CD4-positive, alpha-beta T cell treated with Interleukin-1 beta for 1 hour (primary cell): ENCODE results near the gene SSRP1.
"Not testable (repeated sequence)": the region's sequence is repeated elsewhere in the genome, so short reads cannot be mapped to it uniquely, and the experiment has no call there.

ENCODE experiments used
- DNase-seq, 2 donors: peaks; one replicate each; pipeline ENCODE4 v3.0.0-alpha.2; 2020 to 2022

Gene SSRP1, protein sequence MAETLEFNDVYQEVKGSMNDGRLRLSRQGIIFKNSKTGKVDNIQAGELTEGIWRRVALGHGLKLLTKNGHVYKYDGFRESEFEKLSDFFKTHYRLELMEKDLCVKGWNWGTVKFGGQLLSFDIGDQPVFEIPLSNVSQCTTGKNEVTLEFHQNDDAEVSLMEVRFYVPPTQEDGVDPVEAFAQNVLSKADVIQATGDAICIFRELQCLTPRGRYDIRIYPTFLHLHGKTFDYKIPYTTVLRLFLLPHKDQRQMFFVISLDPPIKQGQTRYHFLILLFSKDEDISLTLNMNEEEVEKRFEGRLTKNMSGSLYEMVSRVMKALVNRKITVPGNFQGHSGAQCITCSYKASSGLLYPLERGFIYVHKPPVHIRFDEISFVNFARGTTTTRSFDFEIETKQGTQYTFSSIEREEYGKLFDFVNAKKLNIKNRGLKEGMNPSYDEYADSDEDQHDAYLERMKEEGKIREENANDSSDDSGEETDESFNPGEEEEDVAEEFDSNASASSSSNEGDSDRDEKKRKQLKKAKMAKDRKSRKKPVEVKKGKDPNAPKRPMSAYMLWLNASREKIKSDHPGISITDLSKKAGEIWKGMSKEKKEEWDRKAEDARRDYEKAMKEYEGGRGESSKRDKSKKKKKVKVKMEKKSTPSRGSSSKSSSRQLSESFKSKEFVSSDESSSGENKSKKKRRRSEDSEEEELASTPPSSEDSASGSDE

DNA sequence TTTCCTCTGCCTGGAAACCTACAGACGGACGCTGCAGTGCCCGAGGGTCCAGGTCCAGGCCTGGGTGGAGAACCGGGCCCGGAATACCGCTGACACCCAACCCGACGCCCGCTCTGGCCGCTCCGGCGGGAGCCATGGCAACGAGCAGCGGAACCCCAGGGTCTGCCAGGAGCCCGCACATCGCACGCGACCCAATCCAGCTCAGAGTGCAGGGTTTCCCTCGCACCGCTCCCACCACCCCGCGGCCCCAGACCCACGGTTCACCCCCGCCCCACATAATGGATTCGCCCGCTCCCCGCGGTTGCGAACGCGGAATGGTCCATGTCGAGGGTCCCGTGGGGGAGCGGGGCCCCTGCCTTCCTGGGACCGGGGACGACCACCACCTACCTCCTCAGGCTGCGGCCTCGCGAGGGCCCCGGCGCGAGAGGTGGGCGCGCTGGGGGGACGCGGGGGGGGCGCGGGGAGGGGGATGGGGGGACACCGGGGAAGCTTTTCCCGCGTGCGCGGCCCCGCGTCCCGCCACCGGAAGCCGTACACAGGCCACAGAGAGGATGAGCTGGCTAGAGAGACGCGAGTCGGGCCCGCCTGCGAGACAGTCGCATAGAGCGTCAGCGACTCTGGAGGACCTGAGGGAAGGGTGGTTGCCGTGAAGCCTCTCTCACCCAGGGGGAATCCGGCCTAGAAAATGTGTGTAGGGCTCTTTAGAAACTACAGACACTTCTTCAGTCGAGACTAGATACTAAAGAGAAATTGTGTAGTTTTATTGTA lies at the start of gene SSRP1:
TSS of gene SSRP1 (minus strand) at position 550 of the 768 bp plus-strand sequence. CDS start 771 bp downstream, outside the sequence.
- DNase-seq = peak; percentile 90

DNA sequence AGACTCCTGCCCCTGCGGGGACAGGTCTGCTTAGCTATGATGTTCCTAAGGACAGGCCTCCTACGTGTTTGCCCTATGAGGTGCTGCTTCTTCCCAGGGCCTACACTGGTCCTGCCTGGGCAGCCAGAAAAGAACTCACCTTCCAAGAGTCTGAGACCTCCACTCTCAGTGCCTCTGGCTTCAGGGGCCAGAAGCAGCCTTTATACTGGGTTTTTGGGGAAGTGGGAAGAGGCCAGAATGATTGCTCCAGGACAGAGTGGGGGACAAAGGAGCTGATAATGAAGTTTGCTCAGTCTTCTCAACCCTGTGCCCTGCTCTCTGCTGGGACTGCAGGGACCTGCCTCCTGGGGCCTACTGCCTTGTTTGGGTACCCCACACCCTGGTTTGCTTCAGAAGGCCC lies 45.3 kb upstream of the SSRP1 start, which contains the start of gene PRG3:
TSS of gene PRG3 (minus strand) at position 176 of the 400 bp plus-strand sequence. CDS start 442 bp downstream, outside the sequence.
- DNase-seq = no peak

DNA sequence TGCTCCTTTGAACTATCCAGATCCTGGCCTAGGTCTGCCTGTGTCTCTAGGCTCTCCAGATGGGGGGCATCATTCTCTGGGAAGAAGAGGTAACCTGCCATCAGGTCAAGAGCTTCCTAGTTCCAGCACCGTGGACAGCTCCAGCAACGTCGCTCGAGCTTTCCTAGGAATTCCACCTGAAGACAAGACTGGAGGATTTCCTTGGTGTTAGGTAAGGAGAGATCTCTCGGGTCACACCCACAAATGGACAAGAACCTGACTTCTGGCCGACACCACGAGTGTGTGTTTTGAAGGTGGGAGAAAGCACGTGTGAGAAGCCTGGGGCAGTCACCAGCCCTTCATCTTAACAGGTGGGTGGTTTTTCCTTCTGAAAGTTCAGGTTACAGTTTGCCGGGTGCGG lies 44.0 kb upstream of the SSRP1 start:
- DNase-seq = no peak

DNA sequence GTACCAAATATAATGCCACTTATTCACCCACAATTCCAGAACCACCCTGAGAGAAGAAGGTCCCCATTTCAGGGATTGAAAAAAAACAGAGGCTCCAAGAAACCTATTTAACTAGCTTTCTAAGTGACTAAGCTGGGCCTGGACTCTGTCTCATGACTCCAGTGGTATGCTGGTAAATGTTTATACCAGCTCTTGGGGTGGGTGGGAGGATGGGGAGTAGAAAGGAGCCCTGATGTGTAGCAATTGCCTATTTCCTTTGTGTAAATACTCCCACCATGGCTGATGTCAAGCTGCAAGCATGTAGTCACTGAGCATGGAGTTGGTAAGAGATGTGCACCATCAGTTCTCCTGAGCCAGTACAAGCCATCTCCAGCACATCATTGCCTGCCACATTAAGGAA lies 42.5 kb upstream of the SSRP1 start:
- no peak for DNase-seq

DNA sequence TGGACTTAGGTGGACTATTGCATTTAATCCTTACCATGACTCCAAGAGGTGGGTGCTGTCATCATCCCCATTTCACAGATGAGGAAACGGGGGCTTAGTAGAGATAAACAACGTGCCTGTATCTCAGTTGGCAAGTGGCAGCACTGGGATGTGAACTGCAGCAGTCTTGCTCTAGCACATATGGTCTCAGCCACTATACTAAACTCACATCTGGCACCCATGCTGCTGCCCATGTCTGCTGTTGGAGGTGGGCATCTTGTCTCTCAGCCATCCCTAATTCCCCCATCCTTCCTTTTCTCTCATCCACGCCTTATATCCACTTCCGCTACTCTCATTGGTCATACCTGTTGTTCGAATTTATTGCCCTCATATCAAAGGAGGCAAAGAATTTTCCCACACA lies 41.4 kb upstream of the SSRP1 start:
- no peak for DNase-seq

DNA sequence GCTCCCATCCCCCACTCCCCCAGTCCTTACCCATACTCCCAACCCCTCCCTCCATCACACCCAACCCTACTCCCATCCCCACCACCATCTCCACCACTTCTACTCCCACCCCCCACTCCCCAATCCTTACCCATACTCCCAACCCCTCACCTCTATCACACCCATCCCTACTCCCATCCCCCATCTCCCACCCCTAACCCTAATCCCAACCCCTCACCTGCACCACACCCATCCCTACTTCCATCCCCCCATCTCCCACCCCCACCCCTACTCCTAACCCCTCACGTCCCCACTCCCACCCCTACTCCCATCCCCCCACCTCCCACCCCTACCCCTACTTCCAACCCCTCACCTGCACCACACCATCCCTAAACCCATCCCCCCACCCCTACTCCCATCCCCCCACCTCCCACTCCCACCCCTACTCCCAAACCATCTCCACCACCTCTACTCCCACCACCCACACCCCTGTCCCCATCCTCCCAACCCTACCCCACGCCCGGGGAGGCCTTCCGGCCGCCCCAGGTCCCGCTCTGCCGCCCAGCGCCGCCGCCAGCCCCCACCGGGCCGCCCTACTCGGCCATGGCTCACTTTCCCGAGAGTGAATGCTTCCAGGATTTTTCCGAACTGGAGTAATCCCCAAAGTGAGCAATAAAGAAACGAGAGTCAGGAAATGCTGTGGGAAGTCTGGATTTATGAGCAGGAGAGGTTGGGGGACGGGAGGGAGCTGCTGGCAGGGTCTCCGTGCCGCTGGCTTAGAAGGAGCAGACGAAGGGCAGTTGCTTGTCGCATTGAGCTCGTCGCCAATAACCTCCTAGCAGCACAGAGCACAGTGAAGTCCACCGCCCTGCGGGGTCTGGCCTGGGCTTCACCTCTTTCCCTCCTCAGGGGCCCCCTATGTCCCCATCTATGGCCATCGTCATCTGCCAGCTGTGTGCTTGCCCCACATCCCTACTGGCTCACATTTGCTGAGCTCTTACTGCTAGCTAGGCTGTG lies 40.7 kb upstream of the SSRP1 start:
- DNase-seq = no peak

DNA sequence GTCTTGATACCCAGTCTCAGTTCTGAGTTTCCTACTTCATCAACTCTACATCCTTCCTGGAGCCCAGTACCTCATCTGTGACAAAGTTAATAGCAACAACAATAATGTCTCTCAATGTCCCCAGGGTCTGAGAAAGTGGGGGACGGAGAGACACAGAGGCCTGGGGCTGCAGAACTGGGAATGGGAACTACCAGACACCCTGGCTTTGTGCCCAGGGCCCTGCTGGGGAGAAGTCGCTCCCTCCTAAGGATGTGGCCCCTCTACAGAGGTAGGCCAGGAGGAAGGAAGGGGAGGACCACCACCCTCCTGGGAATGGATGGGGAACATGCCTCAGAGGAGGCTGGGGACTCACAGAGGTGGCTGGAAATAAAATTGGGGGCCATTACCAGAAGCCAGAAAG lies 39.8 kb upstream of the SSRP1 start:
- DNase-seq = no peak

DNA sequence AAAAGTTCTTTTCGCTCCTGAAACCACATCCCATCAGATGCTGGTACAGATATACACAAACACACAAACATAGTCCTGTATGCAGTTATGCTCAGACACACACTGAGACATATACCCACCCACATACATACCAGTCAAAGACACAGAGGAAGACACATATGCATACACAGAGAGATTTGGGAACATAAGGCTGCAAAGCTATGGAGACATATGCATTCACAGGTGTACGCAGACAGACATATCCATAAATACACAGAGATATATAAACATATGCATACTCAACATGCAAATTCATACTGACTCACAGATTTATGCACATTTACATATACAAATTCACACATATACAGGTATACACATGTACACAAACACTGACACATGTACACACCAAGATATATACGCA lies 39.3 kb upstream of the SSRP1 start:
- DNase-seq = no peak

DNA sequence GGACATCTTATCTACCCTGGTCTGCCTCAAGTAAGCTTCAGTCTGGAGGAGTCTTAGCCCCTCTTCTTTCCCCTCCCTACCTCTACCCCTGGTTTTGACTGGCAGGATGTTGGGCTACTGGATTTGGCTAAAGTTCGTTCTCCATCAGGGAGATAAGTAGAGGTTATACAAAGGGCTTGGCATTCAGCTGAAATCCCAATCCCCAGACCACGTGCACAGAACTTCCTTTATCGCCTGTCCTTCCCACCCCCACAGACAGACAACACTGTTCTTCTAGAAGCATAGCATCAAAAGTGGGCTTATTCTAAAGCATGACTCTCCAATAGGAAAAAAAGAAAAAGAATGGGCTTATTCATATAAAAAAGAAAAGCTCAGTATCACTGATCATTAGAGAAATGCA lies 37.5 kb upstream of the SSRP1 start:
- DNase-seq = no peak

DNA sequence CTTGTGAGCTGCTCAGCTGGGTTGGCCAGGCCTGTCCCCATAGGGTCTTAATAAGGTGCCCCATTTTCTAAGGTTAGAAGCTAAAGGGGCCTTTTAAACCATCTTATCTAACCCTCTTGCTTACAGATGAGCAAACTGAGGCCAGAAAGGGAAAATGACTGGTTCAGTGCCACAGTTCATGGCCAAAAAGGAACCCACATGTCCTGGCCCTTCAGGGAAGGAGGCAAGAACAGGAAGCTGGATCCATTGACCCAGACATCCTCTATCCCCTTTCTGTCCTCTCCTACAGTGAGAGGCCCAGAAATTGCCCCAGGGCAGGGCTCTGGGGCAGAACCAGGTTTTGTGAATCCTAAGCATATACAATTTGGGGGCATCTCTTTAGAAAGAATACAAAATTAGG lies 35.2 kb upstream of the SSRP1 start:
- no peak for DNase-seq

DNA sequence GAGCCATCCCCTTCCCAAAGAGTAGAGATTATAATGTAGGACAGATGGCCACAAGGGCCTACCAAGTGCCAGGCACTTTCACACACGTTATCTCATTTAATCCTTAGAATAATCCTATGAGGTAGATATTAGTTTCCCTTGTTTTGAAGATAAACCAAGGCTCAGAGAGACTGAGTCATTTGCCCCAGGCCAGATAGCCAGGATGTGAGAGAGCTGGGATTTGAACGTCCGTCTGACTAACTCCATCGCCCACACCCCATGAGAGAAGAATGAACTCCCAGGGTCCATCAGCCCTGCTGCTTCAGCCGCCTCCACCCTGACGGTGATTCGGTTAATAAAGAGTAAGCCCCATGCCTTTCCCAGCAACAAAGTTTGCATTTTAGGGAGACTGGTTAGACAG lies 34.6 kb upstream of the SSRP1 start:
- no peak for DNase-seq

DNA sequence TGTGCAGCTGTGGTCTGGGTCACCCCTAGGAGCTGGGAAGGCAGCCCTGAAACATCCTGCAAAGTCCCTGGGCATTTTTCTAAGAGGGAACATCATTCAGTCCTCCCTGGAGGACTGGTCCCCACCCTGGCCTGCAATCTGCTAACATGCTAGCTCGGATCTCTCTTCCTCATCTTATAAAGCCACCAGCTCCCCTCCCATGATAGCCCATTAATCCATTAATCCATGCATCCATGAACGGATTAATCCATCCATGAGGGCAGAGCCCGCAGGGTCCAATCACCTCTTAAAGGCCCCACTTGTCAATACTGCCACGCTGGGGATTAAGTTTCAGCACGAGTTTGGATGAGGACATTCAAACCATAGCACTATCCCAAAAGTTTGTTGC lies 33.1 kb upstream of the SSRP1 start:
- no peak for DNase-seq

DNA sequence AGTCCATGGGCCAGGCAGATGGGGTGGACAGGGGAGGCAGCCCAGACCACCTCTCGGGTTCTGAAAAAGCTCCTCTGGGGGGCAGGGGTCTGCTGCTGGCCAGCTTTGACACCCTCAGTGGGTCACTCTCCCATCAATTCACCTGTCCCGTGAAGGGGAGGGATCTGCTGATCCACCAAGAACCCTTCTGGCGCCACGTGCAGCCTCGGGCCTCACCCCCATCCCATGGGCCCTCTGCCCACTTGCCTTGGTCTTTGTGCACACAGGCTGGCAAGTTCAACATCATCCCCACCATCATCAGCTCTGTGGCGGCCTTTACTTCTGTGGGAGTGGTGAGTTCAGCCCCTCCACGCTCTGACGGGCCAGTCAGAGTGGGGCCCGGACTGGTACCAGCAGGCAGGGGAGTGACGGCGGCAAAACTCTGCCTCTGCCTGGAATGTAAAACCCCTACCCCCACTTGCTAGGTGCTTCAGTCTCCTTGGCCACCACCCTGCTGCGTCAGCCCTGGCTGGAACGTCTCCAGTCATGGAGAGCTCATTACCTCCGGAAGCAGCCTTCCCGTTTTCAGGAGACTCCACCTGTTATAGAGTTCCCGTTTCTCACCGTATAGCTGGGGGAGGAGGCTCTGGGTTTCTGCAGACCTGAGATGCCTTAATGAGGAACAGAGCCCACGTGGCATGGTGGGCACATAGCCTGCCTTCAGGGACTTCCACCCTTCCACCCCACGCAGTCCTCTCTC lies 32.6 kb upstream of the SSRP1 start:
- DNase-seq = no peak

DNA sequence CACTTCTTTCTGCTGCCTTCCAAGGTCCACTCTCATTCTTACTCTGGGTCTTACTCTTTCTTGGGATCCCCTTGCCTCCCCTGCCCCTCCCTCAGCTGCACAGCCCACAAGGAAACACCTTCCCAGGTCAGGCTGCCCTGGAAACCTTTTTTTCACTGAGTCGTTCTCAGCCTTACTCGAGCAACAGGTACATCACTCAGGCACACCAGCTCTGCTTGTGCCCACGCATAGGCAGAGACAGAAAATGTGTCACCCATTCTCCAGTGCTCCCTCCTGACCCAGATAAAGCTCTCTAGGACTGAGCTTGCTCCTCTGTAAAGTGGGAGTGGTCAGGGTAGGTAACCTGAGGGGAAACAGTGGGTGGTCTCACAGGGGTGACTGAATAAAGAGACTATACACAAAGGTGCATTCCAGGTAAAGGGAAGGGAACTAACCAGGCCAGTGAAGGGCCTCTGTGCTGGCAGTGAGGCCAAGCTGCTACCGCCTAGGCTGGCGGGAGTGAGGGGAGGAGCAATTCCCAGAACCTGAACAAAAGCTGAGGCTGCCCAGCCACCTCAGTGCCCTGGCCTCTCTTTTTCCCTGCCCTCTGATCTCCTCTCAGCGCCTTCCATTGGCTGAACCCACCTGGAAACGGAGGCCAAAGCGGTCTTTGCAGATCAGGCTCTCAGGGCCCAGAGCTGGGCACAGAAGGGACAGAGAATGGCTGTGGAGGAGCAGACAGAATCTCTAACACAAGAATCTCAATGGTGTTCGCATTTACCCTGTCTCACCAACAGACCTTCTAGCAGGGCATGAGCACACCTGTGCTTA lies 29.4 kb upstream of the SSRP1 start:
- DNase-seq = no peak

DNA sequence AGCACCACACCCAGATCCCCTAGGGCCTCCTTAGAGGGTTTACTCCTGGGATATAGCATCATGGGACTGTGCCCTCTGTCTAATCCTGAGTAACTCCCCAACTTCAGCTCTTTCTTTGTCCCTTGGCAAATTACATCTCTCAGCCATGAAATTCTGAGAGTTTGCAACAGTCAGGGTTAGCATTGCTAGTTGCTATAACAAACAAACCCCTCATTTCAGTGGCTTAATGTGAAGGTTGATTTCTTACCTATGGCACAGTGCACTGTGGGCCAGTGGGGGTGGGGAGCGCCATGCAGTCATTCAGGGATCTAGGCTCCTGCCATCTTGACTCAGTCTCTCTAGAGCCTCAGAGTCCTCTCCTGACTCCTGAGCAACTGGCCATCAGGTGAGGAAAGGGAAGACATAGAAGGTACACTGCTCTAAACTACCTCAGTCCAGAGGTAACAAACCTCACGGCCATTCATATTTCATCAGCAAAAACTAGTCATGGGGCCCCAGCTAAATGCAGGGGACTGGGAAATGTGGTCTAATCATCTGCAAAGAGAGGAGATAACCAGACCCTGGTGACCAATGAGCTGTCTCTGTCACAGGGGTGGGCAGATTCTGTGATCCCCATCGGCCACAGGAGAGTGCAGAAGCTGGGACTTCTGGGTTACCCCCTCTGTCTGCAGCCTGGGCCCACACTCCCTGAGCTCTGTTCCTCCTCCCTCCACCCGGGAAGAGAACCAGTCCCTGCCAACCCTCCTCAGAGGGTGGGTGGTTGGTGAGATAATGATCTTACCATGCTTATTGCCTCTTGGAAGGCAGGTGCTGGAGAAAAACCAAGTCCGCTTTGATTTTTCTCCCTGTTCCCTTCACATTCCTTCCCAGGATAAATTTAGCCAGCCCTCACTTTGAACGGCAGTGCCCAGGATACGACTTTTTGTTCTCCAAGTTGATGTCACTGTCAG lies 27.7 kb upstream of the SSRP1 start:
- DNase-seq = no peak

DNA sequence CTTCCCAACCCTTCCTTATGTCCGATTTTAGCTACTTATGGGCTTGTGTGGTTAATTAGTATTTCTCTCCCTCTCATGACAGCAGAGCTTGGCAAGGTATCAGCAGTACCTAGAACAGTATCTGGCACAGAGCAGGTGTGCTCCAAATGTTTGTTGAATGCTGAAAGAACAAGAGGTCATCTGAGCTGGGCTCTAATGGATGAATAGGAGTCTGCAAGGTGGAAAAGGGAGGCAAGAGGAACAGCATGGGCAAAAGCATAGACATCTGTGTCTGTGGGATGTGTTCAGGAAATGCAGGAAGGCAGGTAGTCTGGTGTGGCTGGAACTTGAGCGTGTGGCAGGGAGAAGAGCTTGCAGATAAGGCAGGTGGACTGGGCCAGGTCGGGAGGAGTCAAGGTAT lies 26.2 kb upstream of the SSRP1 start:
- DNase-seq = no peak

DNA sequence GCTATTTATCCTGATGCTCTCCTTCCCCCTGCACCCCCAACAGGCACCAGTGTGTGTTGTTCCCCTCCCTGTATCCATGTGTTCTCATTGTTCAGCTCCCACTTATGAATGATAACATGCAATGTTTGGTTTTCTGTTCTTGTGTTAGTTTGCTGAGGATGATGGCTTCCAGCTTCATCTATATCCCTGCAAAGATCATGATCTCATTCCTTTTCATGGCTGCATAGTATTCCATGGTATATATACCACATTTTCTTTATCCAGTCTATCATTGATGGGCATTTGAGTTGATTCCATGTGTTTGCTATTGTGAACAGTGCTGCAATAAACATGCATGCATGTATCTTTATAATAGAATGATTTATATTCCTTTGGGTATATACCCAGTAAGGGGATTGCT lies 25.7 kb upstream of the SSRP1 start:
- not testable (repeated sequence) for DNase-seq

DNA sequence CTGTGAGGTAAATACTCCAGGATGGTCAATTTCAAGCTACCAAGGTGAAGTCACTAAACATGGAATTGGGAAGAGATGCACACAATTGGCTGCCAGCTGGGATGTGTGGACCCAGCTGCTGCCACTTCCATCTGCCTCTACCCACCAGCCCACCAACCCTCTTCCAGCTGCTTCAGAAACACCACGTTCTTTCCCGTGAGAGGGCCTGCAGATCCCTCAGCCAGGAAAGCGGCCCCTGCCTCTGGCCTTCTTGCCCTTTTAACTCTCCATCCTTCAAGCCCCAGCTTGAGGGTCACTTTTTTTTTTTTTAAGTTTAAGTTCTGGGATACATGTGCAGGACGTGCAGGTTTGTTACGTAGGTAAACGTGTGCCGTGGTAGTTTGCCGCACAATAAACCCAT lies 25.3 kb upstream of the SSRP1 start:
- no peak for DNase-seq

DNA sequence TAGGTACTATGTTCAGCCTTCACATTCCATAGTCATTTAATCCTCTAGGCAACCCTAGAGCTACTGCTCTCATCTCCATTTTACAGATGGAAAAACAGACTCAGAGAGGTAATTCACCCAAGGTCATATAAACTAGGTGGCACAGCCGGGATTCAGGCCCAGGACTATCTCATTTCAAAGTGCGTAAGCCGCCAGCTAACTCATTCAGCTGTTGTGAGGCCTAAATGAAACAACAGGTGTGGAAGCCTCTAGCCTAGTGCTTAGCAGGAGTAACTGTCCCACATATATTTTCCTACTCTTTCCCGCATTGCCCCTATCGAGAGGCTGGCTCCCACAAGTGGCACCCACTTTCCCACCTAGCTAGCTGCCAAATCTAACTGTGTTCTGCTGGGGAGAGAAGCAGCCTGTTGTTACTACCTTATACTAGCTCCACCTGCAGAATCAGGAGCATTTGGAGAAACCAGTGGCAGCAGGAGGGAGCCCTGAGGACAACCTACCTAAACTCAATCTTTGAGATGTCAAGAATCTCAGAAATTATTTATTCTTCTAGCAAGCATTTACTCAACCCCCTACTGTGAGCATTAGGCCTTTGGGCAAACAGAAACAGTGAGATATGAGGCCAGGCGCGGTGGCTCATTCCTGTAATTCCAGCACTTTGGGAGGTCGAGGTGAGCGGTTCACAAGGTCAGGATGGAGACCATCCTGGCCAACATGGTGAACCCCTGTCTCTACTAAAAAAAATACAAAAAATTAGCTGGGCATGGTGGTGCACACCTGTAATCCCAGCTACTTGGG lies 24.4 kb upstream of the SSRP1 start:
- no peak for DNase-seq
